ENCODE measurements around the gene SCAANT1.
A peak's percentile ranks its signal among the peaks of the same experiment; 100 is the strongest.

The SCAANT1 gene

GRCh38 chr3:63896332-63897030 is 15.7 kb downstream of the SCAANT1 start:
- DNase-seq = no peak

GRCh38 chr3:63895422-63896189 is 16.6 kb downstream of the SCAANT1 start:
- no peak for DNase-seq

- no peak for DNase-seq
Observed at GRCh38 chr3:63892773-63893352, 19.3 kb downstream of the SCAANT1 start.

GRCh38 chr3:63891518-63891917 is 20.7 kb downstream of the SCAANT1 start:
- DNase-seq = no peak

- no peak for DNase-seq
Observed at GRCh38 chr3:63886858-63887257, 25.3 kb downstream of the SCAANT1 start.

- no peak for DNase-seq
Observed at GRCh38 chr3:63880653-63881052, 31.5 kb downstream of the SCAANT1 start.

- DNase-seq = no peak
Observed at GRCh38 chr3:63878394-63879060, 33.7 kb downstream of the SCAANT1 start.

GRCh38 chr3:63877737-63878393 is 34.3 kb downstream of the SCAANT1 start:
- no peak for DNase-seq

GRCh38 chr3:63876260-63876659 is 35.9 kb downstream of the SCAANT1 start:
- DNase-seq = no peak

GRCh38 chr3:63875510-63875909 is 36.7 kb downstream of the SCAANT1 start:
- no peak for DNase-seq

GRCh38 chr3:63874769-63875168 is 37.4 kb downstream of the SCAANT1 start:
- DNase-seq = no peak

- DNase-seq = no peak
Observed at GRCh38 chr3:63872135-63872924, 39.9 kb downstream of the SCAANT1 start.

GRCh38 chr3:63870615-63871005 is 41.6 kb downstream of the SCAANT1 start:
- no peak for DNase-seq

GRCh38 chr3:63869940-63870614 is 42.1 kb downstream of the SCAANT1 start:
- DNase-seq = no peak

GRCh38 chr3:63867225-63867624 is 45.0 kb downstream of the SCAANT1 start:
- no peak for DNase-seq

GRCh38 chr3:63864965-63865327 is 47.2 kb downstream of the SCAANT1 start:
- DNase-seq = no peak

- peak in 1 of 2 experiments; percentile 31 for DNase-seq
Observed at GRCh38 chr3:63864008-63864964, 47.9 kb downstream of the SCAANT1 start.

GRCh38 chr3:63863150-63864007 is 48.8 kb downstream of the SCAANT1 start, which contains the start of the genes ATXN7 and THOC7:
Gene ATXN7, plus strand, starts transcription at chr3:63863867. Its CDS starts 48,732 bp downstream, at chr3:63912599.
Gene THOC7, minus strand, starts transcription at chr3:63863805. Its CDS starts 15 bp downstream, at chr3:63863790.
- DNase-seq = peak; percentile 32 to 35

- no peak for DNase-seq
Observed at GRCh38 chr3:63862804-63863149, 49.4 kb downstream of the SCAANT1 start.
